ENCODE results near the gene KRT82. TPM values are rescaled to one million over a fixed set of nuclear protein-coding genes. Genes with fewer than 3 reads are reported as not detected.

KRT82 gene
- total and polyA plus RNA-seq, 2 of the 8 experiments (the other 6 are each of a cell fraction or from before 2014, with no cell fraction given), result not detected

GRCh38 chr12:52439420-52439819, 33.3 kb upstream of the KRT82 start:
- H2BK5ac ChIP-seq (ENCODE audit: low read depth, low read length), result no peak overlapping the region
- no peak overlapping the region for H3K4me2 ChIP-seq (ENCODE audit: insufficient read depth in 1 of 2, low read depth in 2 of 2, low read length in 2 of 2)
- CTCF ChIA-PET (ENCODE audit: partially characterized antibody), result interaction anchor here (0.6 to 3.1 kb wide), 8 partner anchors 9 to 440 kb away, joined by 3 to 12 read pairs (median 4); no protein-coding TSS in a partner anchor
- no peaks in the 10 kb centered on the region for H3K36me3 ChIP-seq (ENCODE audit: control insufficient read depth in 2 of 4, insufficient read depth in 4 of 4, low read length in 3 of 4)
- H4K20me1 ChIP-seq (replicated peaks in 1 of 2; ENCODE audit: control insufficient read depth in 1 of 2, insufficient read depth in 2 of 2, low read length in 2 of 2), result no peaks in the 10 kb centered on the region
- H3K27me3 ChIP-seq (replicated peaks in 1 of 4; ENCODE audit: control insufficient read depth in 3 of 4, extremely low read depth in 1 of 4, insufficient read depth in 3 of 4, low read length in 3 of 4), result no peaks in the 10 kb centered on the region; a peak in 2 of 7 replicates
- H3K4ac ChIP-seq (replicated peaks; ENCODE audit: insufficient read length, low read depth, low read length), result no peak overlapping the region
- FAIRE-seq (no peak), DNase-seq (ENCODE audit: low read depth in 1 of 2, low spot score in 2 of 2) (no peak)
- H2BK12ac ChIP-seq (ENCODE audit: low read depth, low read length), result no peak overlapping the region
- no peak overlapping the region for H2BK15ac ChIP-seq (ENCODE audit: low read length)
- no peak overlapping the region for H3K23ac ChIP-seq (ENCODE audit: insufficient read length)
- H3K9me3 ChIP-seq (ENCODE audit: insufficient read depth in 2 of 2, low read depth in 1 of 2, low read length in 1 of 2), result no peaks in the 10 kb centered on the region
- H4K91ac ChIP-seq (replicated peaks; ENCODE audit: insufficient read length, low read length), result no peak overlapping the region
- H3K4me1 ChIP-seq (replicated peaks in 1 of 4; ENCODE audit: control insufficient read depth in 3 of 4, insufficient read depth in 4 of 4, low read length in 3 of 4), result peaks cover 0 to 5% (median 3%) of the 10 kb centered on the region in 4 experiments; a peak in 3 of 7 replicates
- H3K4me3 ChIP-seq (ENCODE audit: extremely low read depth in 1 of 4, insufficient read depth in 2 of 4, low read depth in 3 of 4, low read length in 4 of 4), result no peak overlapping the region
- no peak overlapping the region for H3K18ac ChIP-seq (ENCODE audit: extremely low read depth, low read length)
- POLR2A ChIA-PET (ENCODE audit: partially characterized antibody), result no interaction called here
- WGBS, 2 experiments (ENCODE audit: extremely low coverage in 1 of 2, insufficient coverage in 1 of 2, insufficient read length in 1 of 2, insufficient replicate concordance in 2 of 2, low coverage in 1 of 2, low lambda C conversion rate in 2 of 2, missing lambda C conversion rate in 1 of 2), result 82% methylated on average over 8 of the region's 8 CpGs; no CpG with 5 or more reads in 1 of the 2 experiments
- H3K56ac ChIP-seq (replicated peaks; ENCODE audit: insufficient read length, low read depth, low read length), result no peak overlapping the region
- no peak overlapping the region for H2BK120ac ChIP-seq (replicated peaks; ENCODE audit: low read depth, low read length)
- no peaks in the 10 kb centered on the region for H3K79me1 ChIP-seq (ENCODE audit: low read depth, low read length)
- no peak overlapping the region for H2AK5ac ChIP-seq (ENCODE audit: low read depth, low read length)
- H2AFZ ChIP-seq (ENCODE audit: low read length), result no peak overlapping the region
- H3K9ac ChIP-seq (replicated peaks in 1 of 4; ENCODE audit: extremely low read depth in 1 of 4, low read depth in 3 of 4, low read length in 3 of 4), result no peak overlapping the region
- H3K23me2 ChIP-seq (ENCODE audit: low read depth, low read length), result no peaks in the 10 kb centered on the region
- H2BK20ac ChIP-seq (ENCODE audit: low read length), result no peak overlapping the region
- H4K5ac ChIP-seq (ENCODE audit: insufficient read length, low read depth, low read length), result no peak overlapping the region
- H3K14ac ChIP-seq (ENCODE audit: insufficient read length), result no peak overlapping the region
- no peaks in the 10 kb centered on the region for H3K79me2 ChIP-seq (ENCODE audit: control insufficient read depth in 1 of 2, insufficient read depth in 2 of 2, low read length in 2 of 2)
- no peak overlapping the region for H3K27ac ChIP-seq (ENCODE audit: low read depth, low read length)
- no peak overlapping the region for H4K8ac ChIP-seq (ENCODE audit: extremely low read depth, insufficient read depth, low read length)
- TF ChIP-seq SAP30 (IDR thresholded peaks at IDR 0.05; ENCODE audit: insufficient read depth, insufficient replicate concordance, low read length), result no peak
- no peak for TF ChIP-seq ASH2L (IDR thresholded peaks at IDR 0.05; ENCODE audit: low read length)
- TF ChIP-seq RBBP5 (IDR thresholded peaks at IDR 0.05; ENCODE audit: borderline replicate concordance, low read depth, low read length), result no peak
- TF ChIP-seq CHD2 (IDR thresholded peaks at IDR 0.05; ENCODE audit: low read length), result no peak
- no peak for TF ChIP-seq CTCF (IDR thresholded peaks at IDR 0.05; ENCODE audit: control extremely low read depth in 1 of 3, insufficient read depth in 1 of 3, low read depth in 1 of 3, low read length in 3 of 3)
- no peak for TF ChIP-seq SUZ12 (IDR thresholded peaks at IDR 0.05; ENCODE audit: low read length)
- TF ChIP-seq CTBP2 (IDR thresholded peaks at IDR 0.05; ENCODE audit: borderline replicate concordance, insufficient read depth, insufficient read length, low read length), result no peak
- no peak for TF ChIP-seq BRCA1 (IDR thresholded peaks at IDR 0.05; ENCODE audit: low read depth, low read length)
- TF ChIP-seq NRF1 (IDR thresholded peaks at IDR 0.05; ENCODE audit: low read depth, low read length), result no peak
- TF ChIP-seq HDAC6 (IDR thresholded peaks at IDR 0.05; ENCODE audit: low read depth, low read length), result no peak
- TF ChIP-seq ATF3 (IDR thresholded peaks at IDR 0.05; ENCODE audit: insufficient read depth, low read depth, low read length), result no peak
